GM12873 (cell line): ENCODE results near the gene BCAS3.

Experiments used
- TF ChIP-seq, protein P1 (sequence below): IDR thresholded peaks from 2 replicates; pipeline ENCODE4 v1.5.1; 2012; ENCODE audit warnings: low read depth, mild to moderate bottlenecking, moderate library complexity, low read length, control low read depth; ENCODE audit not compliant: insufficient read depth; ENCODE audit errors: missing control alignments

BCAS3 gene

DNA sequence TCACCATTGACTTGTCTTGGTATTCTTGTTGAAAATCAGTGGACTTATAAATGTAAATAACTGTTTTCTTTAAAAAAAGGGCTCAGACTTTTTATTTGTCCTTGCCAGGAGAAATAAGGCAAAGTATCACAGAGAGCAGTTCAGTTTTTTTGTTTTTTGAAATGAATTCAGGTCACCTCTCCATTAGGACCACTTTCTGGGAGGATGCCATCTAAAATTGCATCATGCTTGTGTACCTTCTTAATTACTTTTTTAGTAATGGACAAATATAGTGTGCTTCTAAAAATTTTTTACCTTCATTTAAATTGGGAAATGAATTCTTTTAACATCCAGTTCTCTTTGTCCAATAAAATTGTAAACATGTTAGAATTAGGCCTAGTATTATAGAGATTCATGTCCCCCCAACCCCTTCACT lies 210.0 kb downstream of the BCAS3 start:
- TF ChIP-seq, protein P1, sequence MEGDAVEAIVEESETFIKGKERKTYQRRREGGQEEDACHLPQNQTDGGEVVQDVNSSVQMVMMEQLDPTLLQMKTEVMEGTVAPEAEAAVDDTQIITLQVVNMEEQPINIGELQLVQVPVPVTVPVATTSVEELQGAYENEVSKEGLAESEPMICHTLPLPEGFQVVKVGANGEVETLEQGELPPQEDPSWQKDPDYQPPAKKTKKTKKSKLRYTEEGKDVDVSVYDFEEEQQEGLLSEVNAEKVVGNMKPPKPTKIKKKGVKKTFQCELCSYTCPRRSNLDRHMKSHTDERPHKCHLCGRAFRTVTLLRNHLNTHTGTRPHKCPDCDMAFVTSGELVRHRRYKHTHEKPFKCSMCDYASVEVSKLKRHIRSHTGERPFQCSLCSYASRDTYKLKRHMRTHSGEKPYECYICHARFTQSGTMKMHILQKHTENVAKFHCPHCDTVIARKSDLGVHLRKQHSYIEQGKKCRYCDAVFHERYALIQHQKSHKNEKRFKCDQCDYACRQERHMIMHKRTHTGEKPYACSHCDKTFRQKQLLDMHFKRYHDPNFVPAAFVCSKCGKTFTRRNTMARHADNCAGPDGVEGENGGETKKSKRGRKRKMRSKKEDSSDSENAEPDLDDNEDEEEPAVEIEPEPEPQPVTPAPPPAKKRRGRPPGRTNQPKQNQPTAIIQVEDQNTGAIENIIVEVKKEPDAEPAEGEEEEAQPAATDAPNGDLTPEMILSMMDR = no peak

DNA sequence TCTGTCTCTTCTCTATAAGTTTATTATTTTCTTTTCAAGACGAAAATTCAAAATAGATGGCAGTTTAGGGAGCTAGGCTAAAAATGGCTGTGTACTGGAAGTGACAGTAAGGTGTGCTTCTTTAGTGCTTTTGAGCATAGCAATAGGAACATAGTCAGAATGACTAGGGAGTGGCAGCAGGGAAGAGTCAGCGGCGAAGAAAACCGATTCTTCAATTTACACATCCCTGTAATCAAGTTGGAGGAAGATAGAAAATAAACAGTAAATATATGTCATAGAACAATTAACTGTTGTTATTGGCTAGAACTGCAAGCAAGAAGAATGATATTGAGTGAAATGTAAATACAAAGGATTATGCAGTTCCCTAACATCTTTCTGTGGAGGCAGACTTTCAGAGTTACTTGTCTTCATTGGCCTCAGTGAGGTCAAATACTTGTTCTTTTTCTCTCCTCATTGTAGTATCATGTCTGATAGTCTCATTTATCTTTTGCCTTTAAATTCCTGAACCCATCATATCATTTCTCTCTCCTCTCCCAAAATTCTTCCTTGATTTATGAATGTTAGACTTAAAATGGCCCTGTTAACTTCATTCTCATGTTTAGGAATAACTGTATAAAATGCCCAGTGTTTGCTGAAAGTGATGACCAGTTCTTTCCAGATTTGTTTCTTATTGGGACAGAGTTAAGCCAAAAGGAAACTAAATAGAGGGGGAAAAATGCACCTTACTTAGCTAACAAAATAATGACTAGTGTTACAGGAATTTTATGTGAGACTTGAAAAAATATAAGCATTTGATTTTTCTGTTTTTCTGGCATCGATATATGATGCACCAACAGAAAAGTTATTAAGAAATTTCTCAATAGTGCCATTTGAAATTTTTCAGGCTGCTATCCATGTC lies 211.4 kb downstream of the BCAS3 start:
- TF ChIP-seq, protein P1 = no peak

DNA sequence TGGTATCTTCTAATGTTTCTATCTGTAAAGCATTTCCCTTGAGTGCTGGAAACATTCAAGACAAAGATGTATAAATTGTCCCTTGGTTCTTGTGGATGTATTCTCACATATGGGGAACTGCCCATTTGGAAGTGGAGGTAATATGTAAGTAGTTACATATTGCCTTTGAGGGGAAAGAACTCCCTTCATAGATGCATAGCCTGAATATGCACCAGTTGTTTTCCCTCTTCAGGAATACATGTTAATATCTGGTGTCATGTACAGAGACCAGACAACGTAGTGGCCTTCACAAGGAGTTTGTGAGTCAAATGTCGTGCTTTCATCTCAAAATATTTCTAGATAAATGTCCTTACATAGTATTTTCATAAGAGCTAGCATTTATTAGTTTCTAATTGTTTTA lies 213.5 kb downstream of the BCAS3 start:
- TF ChIP-seq, protein P1 = no peak

DNA sequence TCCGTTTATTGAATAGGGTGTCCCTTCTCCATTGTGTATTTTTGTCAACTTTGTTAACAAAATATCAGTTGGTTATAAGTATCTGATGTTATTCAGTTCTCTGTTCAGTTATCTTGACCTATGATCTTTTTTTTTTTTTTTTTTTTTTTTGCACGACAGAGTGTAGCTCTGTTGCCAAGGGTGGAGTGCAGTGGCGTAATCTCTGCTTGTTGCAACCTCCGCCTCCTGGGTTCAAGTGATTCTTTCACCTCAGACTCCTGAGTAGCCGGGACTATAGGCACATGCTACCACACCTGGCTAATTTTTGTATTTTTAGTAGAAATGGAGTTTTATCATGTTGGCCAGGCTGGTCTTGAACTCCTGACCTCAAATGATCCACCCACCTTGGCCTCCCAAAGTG lies 215.8 kb downstream of the BCAS3 start:
- TF ChIP-seq, protein P1 = no peak

DNA sequence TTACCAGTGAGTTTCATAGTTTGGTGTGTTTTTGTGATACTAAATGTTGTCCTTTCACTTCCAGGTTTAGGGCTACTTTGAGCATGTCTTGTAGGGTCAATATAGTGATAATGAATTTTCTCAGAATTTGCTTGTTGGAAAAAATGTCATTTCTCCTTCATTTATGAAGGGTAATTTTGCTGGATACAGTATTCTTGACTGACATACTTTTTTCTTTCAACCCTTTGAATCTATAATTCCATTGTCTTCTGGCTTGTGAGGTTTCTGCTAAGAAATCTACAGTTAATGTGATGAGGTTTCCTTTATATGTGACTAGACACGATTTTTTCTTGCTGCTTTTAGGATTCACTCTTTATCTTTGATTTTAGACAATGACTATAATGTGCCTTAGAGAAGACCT lies 219.3 kb downstream of the BCAS3 start:
- TF ChIP-seq, protein P1 = no peak

DNA sequence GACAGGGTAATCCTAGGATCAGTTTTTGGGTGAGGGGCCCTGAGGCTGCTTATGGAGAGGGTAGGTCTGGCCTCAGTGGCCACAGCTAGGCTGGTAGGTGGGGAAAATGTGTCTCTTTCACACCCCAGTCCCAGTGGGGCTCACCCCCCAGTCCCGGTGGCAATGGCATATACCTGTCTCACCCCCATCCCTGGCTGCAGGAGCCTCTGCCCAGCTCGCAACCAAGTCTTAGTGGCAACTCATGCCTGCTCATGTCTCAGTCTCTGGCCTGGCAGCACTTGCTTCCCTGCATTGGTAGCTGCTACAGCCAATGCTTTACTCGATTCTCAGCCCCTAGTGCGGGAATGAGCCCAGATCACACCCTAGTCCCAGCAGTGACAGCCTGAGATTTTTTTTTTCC lies 221.5 kb downstream of the BCAS3 start:
- TF ChIP-seq, protein P1 = no peak

DNA sequence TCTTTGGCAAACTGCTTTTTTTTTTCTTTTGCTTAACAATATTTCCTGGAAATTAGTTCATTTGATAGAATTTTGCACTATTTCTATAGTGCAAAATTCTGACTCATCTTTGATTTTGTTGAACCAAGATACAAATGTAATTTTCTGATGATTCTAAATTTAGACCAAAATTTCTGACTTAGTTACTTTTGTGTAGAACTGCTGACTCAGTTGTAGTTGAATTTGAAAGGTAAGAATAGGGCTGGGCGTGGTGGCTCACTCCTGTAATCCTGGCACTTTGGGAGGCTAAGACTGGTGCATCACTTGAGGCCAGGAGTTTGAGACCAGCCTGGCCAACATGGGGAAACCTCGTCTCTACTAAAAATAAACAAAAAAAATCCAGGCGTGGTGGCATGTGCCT lies 223.0 kb downstream of the BCAS3 start:
- TF ChIP-seq, protein P1 = no peak
